GM12864 (cell line): ENCODE data around the gene PTPRD.

Experiments
- DNase-seq: peaks from one replicate; pipeline ENCODE4 v3.0.0-alpha.2; 2011; ENCODE audit warnings: low read depth
- H3K4me3 ChIP-seq: 2 replicates; pipeline ENCODE4 v1.5.1; 2011; ENCODE audit warnings: mild to moderate bottlenecking, low read depth, low read length, control low read depth
- TF ChIP-seq, protein P1 (sequence below): IDR thresholded peaks from 2 replicates; pipeline ENCODE4 v1.5.1; 2011; ENCODE audit warnings: low read depth, mild to moderate bottlenecking, moderate library complexity, low read length, control low read depth, inconsistent platforms; ENCODE audit errors: missing control alignments

PTPRD gene

GRCh38 chr9:8960254-8960653, 1652.5 kb downstream of the PTPRD start:
- no peak overlapping the region for H3K4me3 ChIP-seq
- no peak for DNase-seq
- TF ChIP-seq, protein P1, sequence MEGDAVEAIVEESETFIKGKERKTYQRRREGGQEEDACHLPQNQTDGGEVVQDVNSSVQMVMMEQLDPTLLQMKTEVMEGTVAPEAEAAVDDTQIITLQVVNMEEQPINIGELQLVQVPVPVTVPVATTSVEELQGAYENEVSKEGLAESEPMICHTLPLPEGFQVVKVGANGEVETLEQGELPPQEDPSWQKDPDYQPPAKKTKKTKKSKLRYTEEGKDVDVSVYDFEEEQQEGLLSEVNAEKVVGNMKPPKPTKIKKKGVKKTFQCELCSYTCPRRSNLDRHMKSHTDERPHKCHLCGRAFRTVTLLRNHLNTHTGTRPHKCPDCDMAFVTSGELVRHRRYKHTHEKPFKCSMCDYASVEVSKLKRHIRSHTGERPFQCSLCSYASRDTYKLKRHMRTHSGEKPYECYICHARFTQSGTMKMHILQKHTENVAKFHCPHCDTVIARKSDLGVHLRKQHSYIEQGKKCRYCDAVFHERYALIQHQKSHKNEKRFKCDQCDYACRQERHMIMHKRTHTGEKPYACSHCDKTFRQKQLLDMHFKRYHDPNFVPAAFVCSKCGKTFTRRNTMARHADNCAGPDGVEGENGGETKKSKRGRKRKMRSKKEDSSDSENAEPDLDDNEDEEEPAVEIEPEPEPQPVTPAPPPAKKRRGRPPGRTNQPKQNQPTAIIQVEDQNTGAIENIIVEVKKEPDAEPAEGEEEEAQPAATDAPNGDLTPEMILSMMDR = no peak

GRCh38 chr9:8958358-8958757, 1654.4 kb downstream of the PTPRD start:
- no peak for DNase-seq
- no peak overlapping the region for H3K4me3 ChIP-seq
- TF ChIP-seq, protein P1 = no peak

DNA sequence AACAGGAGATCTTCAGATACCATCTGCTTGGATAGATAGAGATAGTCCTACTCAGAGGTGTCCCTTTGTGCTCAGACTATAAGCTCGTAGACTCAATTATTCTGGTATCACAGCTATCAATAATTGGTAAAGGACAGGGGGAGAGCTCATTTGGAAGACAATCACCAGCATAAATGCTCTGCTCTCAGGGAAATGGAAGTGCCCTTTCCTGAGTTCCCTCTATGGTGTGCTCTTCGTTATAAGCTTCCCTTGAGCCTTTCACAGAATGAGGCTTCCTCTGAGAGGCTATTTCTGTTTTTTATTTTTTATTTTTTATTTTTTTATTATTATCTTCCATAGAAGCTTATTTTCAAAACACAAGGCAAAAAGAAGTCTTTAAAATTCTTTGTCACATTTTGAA, 1657.5 kb downstream of the PTPRD start:
- DNase-seq = no peak
- TF ChIP-seq, protein P1 = no peak
- H3K4me3 ChIP-seq = no peak overlapping the region

- H3K4me3 ChIP-seq = no peak overlapping the region
- DNase-seq = no peak
- TF ChIP-seq, protein P1 = no peak
These were observed 1666.3 kb downstream of the PTPRD start for GRCh38 chr9:8946461-8946860.

DNA sequence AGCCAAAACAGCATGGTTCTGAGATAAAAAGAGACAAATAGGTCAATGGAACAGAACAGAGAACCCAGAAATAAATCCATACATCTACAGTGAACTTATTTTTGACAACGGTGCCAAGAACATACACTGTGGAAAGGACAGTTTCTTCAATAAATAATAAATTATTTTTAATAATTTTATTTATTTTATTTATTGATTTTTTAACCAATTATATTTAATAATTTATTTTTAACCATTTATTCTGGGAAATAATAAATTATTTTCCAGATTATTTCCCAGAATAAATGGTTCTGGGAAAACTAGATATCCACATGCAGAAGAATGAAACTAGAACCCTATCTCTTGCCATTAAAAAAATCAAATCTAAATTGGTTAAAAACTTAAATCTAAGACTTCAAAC, 1669.4 kb downstream of the PTPRD start:
- no peak for DNase-seq
- H3K4me3 ChIP-seq = no peak overlapping the region
- TF ChIP-seq, protein P1 = no peak

DNA sequence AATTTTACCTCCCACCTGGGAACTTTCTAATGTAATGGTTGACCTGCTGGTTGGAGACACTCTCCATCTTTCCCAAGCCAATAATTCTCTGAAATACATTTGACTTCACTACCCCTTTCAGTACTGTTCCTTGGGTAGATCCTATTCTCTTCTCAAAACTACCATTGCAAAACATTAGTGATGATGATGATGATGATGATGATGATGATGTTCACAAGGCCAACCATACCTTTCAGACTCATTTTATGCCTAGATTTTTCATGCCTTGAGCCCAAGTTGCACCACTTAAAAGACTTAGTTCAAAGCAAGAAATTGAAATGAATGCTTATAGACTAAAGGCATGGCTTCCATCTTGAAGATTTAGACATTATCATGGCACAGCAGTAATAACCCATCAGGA, 1672.2 kb downstream of the PTPRD start:
- no peak overlapping the region for H3K4me3 ChIP-seq
- TF ChIP-seq, protein P1 = no peak
- no peak for DNase-seq

GRCh38 chr9:8926461-8926860, 1686.3 kb downstream of the PTPRD start:
- TF ChIP-seq, protein P1 = no peak
- H3K4me3 ChIP-seq = no peak overlapping the region
- DNase-seq = no peak
